ENCODE results near the gene CTAG1B.
"Not testable (repeated sequence)": the region's sequence is repeated elsewhere in the genome, so short reads cannot be mapped to it uniquely, and the experiment has no call there.

- TF ChIP-seq CTCF (conservative IDR thresholded peaks at IDR 0.05; ENCODE audit: low read depth, low read length); EZH2 (IDR thresholded peaks at IDR 0.05; ENCODE audit: borderline replicate concordance, low read depth, low read length, poor library complexity, severe bottlenecking): not testable (repeated sequence)
Measured at GRCh38 chrX:154573061-154573460, 46.0 kb downstream of the CTAG1B start.

All from A673 (cell line).